Erythroblast (primary cell): ENCODE results near the gene MAP9.

Experiments used
- GATA1 ChIP-seq: IDR thresholded peaks from 2 replicates; pipeline ENCODE4 v1.6.1; 2011; ENCODE audit warnings: low read depth, mild to moderate bottlenecking, control low read depth, low read length, moderate library complexity
- POLR2A ChIP-seq: IDR thresholded peaks from 2 replicates; pipeline ENCODE4 v1.6.1; 2011; ENCODE audit warnings: mild to moderate bottlenecking, low read length

DNA sequence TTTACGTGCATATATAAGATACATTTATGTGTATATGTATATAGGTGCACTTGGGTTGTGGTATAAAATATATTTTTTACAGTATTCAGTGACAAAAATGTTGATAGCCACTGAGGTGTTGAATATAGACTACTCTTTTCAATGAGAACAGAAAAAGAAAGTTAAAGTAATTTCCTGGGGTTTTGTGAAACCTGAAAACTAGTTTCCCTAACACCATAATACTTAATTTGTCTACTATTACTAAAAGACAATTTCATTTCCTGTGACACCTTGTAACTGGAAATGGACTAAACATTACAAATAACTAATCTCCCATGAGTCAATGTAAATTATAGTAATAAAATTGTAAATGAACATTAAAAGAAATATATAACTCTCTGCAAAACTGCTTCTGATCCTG, 32.0 kb upstream of the MAP9 start:
- TF ChIP-seq POLR2A (no peak), GATA1 (no peak)
